ENCODE measurements around the gene COLEC11. TPM values are rescaled to one million over a fixed set of nuclear protein-coding genes. Genes with fewer than 3 reads are reported as not detected.

COLEC11 gene
- total and polyA plus RNA-seq, 9 of the 15 experiments (the other 6 are each of a cell fraction or from before 2014, with no cell fraction given): 0.32 to 4.3 (median 1.8) TPM

- Histone ChIP-seq H3K79me2 (ENCODE audit: control insufficient read depth, insufficient read depth, low read length) (no peaks in the 10 kb centered on the region), H4K20me1 (replicated peaks; ENCODE audit: control insufficient read depth, insufficient read depth, low read length) (no peaks in the 10 kb centered on the region), H3K4me1 (replicated peaks in 1 of 2; ENCODE audit: control insufficient read depth in 2 of 2, insufficient read depth in 2 of 2, low read length in 2 of 2) (peaks cover 0 to 2% of the 10 kb centered on the region in 2 experiments; a peak in 1 of 5 replicates), H2AFZ (ENCODE audit: low read depth, low read length) (no peak overlapping the region), H3K27ac (ENCODE audit: extremely low read depth, low read depth, low read length) (no peak overlapping the region), H3K4me3 (no peak overlapping the region), H3K9me1 (ENCODE audit: control insufficient read depth, insufficient read depth, low read length) (no peaks in the 10 kb centered on the region), H3K4me2 (ENCODE audit: insufficient read depth, low read length) (no peak overlapping the region), H3K9me3 (replicated peaks; ENCODE audit: control insufficient read depth, insufficient read depth, low read depth, low read length) (no peaks in the 10 kb centered on the region), H3K27me3 (ENCODE audit: control insufficient read depth in 2 of 2, insufficient read depth in 2 of 2, low read length in 2 of 2) (peaks cover 10 to 20% of the 10 kb centered on the region in 2 experiments; a peak in 4 of 5 replicates), H3K36me3 (ENCODE audit: control insufficient read depth, insufficient read depth, low read length) (no peaks in the 10 kb centered on the region), H3K9ac (ENCODE audit: insufficient read depth in 1 of 2, low read depth in 2 of 2, low read length in 2 of 2) (no peak overlapping the region)
- FAIRE-seq: no peak
- WGBS (ENCODE audit: insufficient coverage, low coverage, missing lambda C conversion rate): 19% methylated on average over 3 of the region's 3 CpGs
- ATAC-seq: no peak
- in situ Hi-C loops (cut with MboI) (loop anchor here (25.0 kb wide), 1 partner anchor 1549 kb away; no protein-coding TSS in a partner anchor), intact Hi-C loops (cut with micrococcal nuclease) (no loop called here)
- DNase-seq (ENCODE audit: extremely low read depth in 1 of 4, low spot score in 3 of 4): no peak
- no TSS peak for BruUV-seq (replicated peaks)
- CTCF ChIA-PET (ENCODE audit: low intra/inter-chr PET ratio): no interaction called here
- TF ChIP-seq HDAC8 (tag; IDR thresholded peaks at IDR 0.05) (no peak), NR3C1 (CRISPR knock-in tag; IDR thresholded peaks at IDR 0.05) (no peak), SMC3 (conservative IDR thresholded peaks at IDR 0.05; ENCODE audit: insufficient read depth, low read depth, low read length) (no peak), MTA1 (IDR thresholded peaks at IDR 0.05; ENCODE audit: borderline replicate concordance) (no peak), HNRNPK (IDR thresholded peaks at IDR 0.05; ENCODE audit: low read depth, low read length, poor library complexity, severe bottlenecking) (no peak), HOXB6 (CRISPR knock-in tag; IDR thresholded peaks at IDR 0.05; ENCODE audit: borderline replicate concordance) (no peak), ZZZ3 (IDR thresholded peaks at IDR 0.05) (no peak), MAFK (IDR thresholded peaks at IDR 0.05; ENCODE audit: low read length) (no peak)
- POLR2A ChIA-PET: interaction anchor here (0.7 kb wide), 2 partner anchors 38 to 284 kb away, joined by 3 read pairs; partner anchors contain the start of gene EIPR1
Measured at GRCh38 chr2:3661149-3661660, 66.3 kb downstream of the COLEC11 start.
